B cell (primary cell): Measurements from ENCODE around the gene GPR85. TPM values are rescaled to one million over a fixed set of nuclear protein-coding genes. Genes with fewer than 3 reads are reported as not detected.

ENCODE experiments used
- ATAC-seq: fragments of 200-7000 bp; cut with Tn5 transposase; one replicate; pipeline ENCODE4 v1.10.0; 2021; ENCODE audit warnings: low read depth, mild to moderate bottlenecking, moderate number of reproducible peaks, moderate library complexity
- CTCF ChIA-PET: fragments of 350-600 bp; sonication (Branson Sonifier 250); formaldehyde crosslinking; loops from one replicate; lab custom pipeline; 2021; ENCODE audit warnings: antibody characterized with exemption, inconsistent platforms; lab: Charles Lee
- POLR2A ChIA-PET: fragments of 350-600 bp; sonication (Branson Sonifier 250); formaldehyde crosslinking; loops from one replicate; lab custom pipeline; 2021; ENCODE audit warnings: antibody characterized with exemption; lab: Charles Lee
- DNase-seq: peaks from one replicate; pipeline ENCODE4 v3.0.0; 2013
- H2AFZ ChIP-seq: 2 replicates; pipeline ENCODE4 v1.6.1; 2012; ENCODE audit warnings: mild to moderate bottlenecking, low read depth, low read length; ENCODE audit not compliant: insufficient read depth, poor library complexity, severe bottlenecking
- H3K27ac ChIP-seq, 2 donors: 1 replicate in 1 of 2; 2 replicates in 1 of 2; pipeline ENCODE4 v1.5.1; 2012 to 2013; ENCODE audit warnings: low read length in 2 of 2, mild to moderate bottlenecking in 2 of 2, moderate library complexity in 1 of 2
- H3K27me3 ChIP-seq, 4 experiments: fragments of 200-600 bp in 1 of 4; sonication (generic) in 1 of 4; replicated peaks in 1 of 4; 1 replicate in 2 of 4; 2 replicates in 2 of 4; pipeline versions ENCODE4 v1.6.1 to v1.7.0; 2013 to 2016; ENCODE audit warnings: low read length in 3 of 4, mild to moderate bottlenecking in 2 of 4, mixed read lengths in 1 of 4, moderate library complexity in 1 of 4; ENCODE audit not compliant: insufficient read depth in 4 of 4, control insufficient read depth in 3 of 4; ENCODE audit errors: control extremely low read depth in 1 of 4
- H3K36me3 ChIP-seq, 2 experiments: replicated peaks in 1 of 2; 1 replicate in 1 of 2; 2 replicates in 1 of 2; pipeline versions ENCODE4 v1.6.1 to v1.7.1; 2013; ENCODE audit warnings: low read length in 1 of 2; ENCODE audit not compliant: insufficient read depth in 2 of 2, control insufficient read depth in 1 of 2; ENCODE audit errors: control extremely low read depth in 1 of 2, extremely low read depth in 1 of 2
- H3K4me1 ChIP-seq, 2 donors: fragments of 200-600 bp in 1 of 2; sonication (generic) in 1 of 2; 1 replicate in 1 of 2; 2 replicates in 1 of 2; pipeline versions ENCODE4 v1.5.1 to v1.6.1; 2013 to 2017; ENCODE audit warnings: low read length in 2 of 2; ENCODE audit not compliant: control insufficient read depth in 2 of 2, insufficient read depth in 2 of 2
- H3K4me2 ChIP-seq: replicated peaks from 2 replicates; pipeline ENCODE3; 2012; ENCODE audit warnings: mild to moderate bottlenecking, low read depth, low read length; ENCODE audit not compliant: poor library complexity, severe bottlenecking
- H3K4me3 ChIP-seq, 5 experiments: fragments of 200-600 bp in 1 of 5; sonication (generic) in 1 of 5; 1 replicate in 3 of 5; 2 replicates in 2 of 5; pipeline versions ENCODE4 v1.5.1 to v1.7.0; 2011 to 2016; ENCODE audit warnings: low read length in 4 of 5, mild to moderate bottlenecking in 4 of 5, low read depth in 2 of 5, control low read depth in 1 of 5, moderate library complexity in 1 of 5; ENCODE audit not compliant: insufficient read depth in 1 of 5; ENCODE audit errors: control extremely low read depth in 1 of 5, extremely low read depth in 1 of 5
- H3K79me2 ChIP-seq: fragments of 200-600 bp; sonication (generic); one replicate; pipeline ENCODE4 v1.6.0; 2016; ENCODE audit warnings: low read length; ENCODE audit not compliant: control insufficient read depth, insufficient read depth
- H3K9ac ChIP-seq: fragments of 200-600 bp; sonication (generic); 2 replicates; pipeline ENCODE4 v1.6.1; 2017; ENCODE audit warnings: mild to moderate bottlenecking, low read length, moderate library complexity
- H3K9me3 ChIP-seq, 3 donors: one replicate each; pipeline versions ENCODE4 v1.6.1 to v1.7.1; 2013; ENCODE audit warnings: low read length in 2 of 3; ENCODE audit not compliant: control insufficient read depth in 2 of 3, insufficient read depth in 1 of 3; ENCODE audit errors: control extremely low read depth in 1 of 3
- H4K20me1 ChIP-seq: 2 replicates; pipeline ENCODE4 v1.6.0; 2012; ENCODE audit warnings: mild to moderate bottlenecking, low read length; ENCODE audit not compliant: insufficient read depth, control insufficient read depth, poor library complexity, severe bottlenecking
- H3K27ac Mint-ChIP-seq: one replicate; pipeline ENCODE4 v1.8.0; 2021; ENCODE audit warnings: mixed read lengths
- H3K27me3 Mint-ChIP-seq: one replicate; pipeline ENCODE4 v1.8.0; 2021; ENCODE audit warnings: mixed read lengths
- H3K4me1 Mint-ChIP-seq: one replicate; pipeline ENCODE4 v1.8.0; 2021; ENCODE audit warnings: mixed read lengths
- H3K4me3 Mint-ChIP-seq: one replicate; pipeline ENCODE4 v1.8.0; 2021; ENCODE audit warnings: mixed read lengths
- H3K9me3 Mint-ChIP-seq: one replicate; pipeline ENCODE4 v1.8.0; 2022; ENCODE audit warnings: mixed read lengths; ENCODE audit not compliant: insufficient read depth
- CTCF ChIP-seq: fragments of 200-600 bp; IDR thresholded peaks from one replicate; pipeline ENCODE4 v1.8.0; 2022; ENCODE audit warnings: antibody characterized with exemption, mild to moderate bottlenecking
- EZH2 ChIP-seq: IDR thresholded peaks from 2 replicates; pipeline ENCODE4 v1.6.1; 2012; ENCODE audit warnings: borderline replicate concordance, low read depth, mild to moderate bottlenecking, moderate library complexity, low read length; ENCODE audit not compliant: insufficient read depth, poor library complexity, severe bottlenecking
- WGBS: methylation state at CpG from one replicate; pipeline ENCODE4 v1.1.5; 2013; ENCODE audit warnings: missing lambda C conversion rate; ENCODE audit not compliant: insufficient coverage; 5-methylcytosine and 5-hydroxymethylcytosine counted together
- intact Hi-C: fragments of 100-400 bp; cut with micrococcal nuclease; formaldehyde crosslinking; loops from one replicate; pipeline ENCODE4 v1.10.0; 2022
- polyA plus RNA-seq: library from polyadenylated mRNA; depleted of rRNA; stranded (reverse); fragments of >200 nt; gene quantifications from 2 replicates; pipeline ENCODE4 v1.2.3, GENCODE V29; 2012
- total RNA-seq, 2 donors: library from RNA; stranded (reverse); fragments of 120-200 nt in 1 of 2; gene quantifications; 1 replicate in 1 of 2; 2 replicates in 1 of 2; pipeline versions ENCODE4 v1.2.3 to v1.2.4, GENCODE V29; 2013 to 2022

The GPR85 gene
- total and polyA plus RNA-seq, 2 donors (not counting 1 experiment from before 2014, with no cell fraction given): not detected

DNA sequence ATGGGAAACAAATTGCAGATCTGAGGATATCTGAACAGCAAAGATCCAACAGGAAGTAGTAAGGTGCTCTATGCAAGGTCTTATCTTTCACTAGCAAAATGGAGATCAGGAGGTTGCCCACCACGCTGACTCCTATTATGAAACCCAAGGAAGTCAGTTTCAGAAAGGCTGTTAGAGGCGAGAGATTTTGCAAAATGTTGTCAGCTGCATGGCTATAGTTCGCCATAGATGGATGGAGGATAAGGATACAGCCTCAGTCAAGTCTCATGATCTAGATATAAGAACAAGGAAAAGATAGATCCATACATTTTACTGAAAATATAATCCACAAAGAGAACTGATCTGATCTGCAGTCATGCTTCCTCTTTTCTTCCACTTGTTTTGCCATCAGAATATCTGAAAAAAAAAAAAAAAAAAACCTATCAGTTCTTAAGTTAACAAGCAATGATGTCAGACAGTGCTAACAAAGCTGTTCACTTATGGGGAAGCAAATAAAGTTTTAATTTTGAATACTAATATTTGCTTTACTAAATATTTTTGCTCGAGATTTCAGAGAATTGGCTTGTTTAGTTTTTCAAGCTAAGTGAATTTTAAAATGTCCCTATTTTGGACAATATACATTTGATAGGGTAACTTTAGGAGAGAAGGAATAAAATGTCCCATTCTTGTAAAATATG lies 2.0 kb downstream of the GPR85 start:
- no peak for ATAC-seq
- CTCF ChIA-PET: no interaction called here
- 100% methylated on average over 1 of the region's 4 CpGs for WGBS
- Mint-ChIP-seq H3K4me1 (peaks cover 14% of the 10 kb centered on the region), H3K9me3 (no peaks in the 10 kb centered on the region), H3K27me3 (peaks cover 62% of the 10 kb centered on the region), H3K27ac (no peak overlapping the region), H3K4me3 (no peak overlapping the region)
- TF ChIP-seq EZH2: no peak
- no peak for TF ChIP-seq CTCF
- H3K9me3 ChIP-seq: peaks cover 0 to 6% (median 0%) of the 10 kb centered on the region in 3 donors
- POLR2A ChIA-PET: no interaction called here
- H3K9ac ChIP-seq: no peak overlapping the region
- intact Hi-C loops: no loop called here
- H3K79me2 ChIP-seq: no peaks in the 10 kb centered on the region
- H3K36me3 ChIP-seq: no peaks in the 10 kb centered on the region
- no peak for DNase-seq
- H4K20me1 ChIP-seq: no peaks in the 10 kb centered on the region
- H2AFZ ChIP-seq: no peak overlapping the region
- peaks cover 0 to 31% (median 25%) of the 10 kb centered on the region in 4 experiments for H3K27me3 ChIP-seq
- no peak overlapping the region for H3K27ac ChIP-seq
- H3K4me3 ChIP-seq: no peak overlapping the region
- no peak overlapping the region for H3K4me2 ChIP-seq
- H3K4me1 ChIP-seq: peaks cover 6 to 11% of the 10 kb centered on the region in 2 donors

DNA sequence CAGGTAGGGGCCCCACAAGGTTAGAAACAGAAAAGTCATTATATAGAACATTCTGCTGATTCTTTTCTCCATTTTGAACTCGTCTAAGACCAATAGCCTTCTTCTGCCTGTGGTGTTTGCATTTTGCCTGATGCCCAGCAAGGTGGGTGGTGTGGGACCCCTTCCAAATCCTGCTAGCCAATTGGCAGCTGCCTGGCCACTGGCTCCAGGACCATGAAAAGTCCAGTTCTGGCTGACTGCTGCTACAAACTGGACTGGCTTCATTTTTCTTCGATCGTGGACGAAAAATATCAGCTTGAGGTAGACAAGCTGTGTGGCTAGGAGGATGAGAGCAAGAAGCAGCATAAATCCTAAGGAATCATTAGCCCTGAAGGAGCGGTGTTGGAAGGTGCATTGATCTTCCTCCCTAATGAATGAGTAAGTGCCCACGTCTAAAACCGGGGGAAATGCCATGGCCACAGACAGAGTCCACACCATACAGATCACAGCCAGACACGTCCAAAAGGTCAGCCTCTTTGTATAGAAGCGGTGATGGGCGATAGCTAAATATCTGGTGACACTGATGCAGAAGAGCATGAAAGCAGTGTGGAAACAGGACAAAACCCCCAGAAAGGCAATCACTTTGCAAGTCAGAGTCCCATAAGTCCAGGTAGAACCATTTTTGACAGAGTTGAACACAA lies 2.7 kb downstream of the GPR85 start:
- H3K9me3 ChIP-seq: peaks cover 0 to 6% (median 0%) of the 10 kb centered on the region in 3 donors
- H3K36me3 ChIP-seq: no peaks in the 10 kb centered on the region
- H3K4me2 ChIP-seq: no peak overlapping the region
- Mint-ChIP-seq H3K27ac (no peak overlapping the region), H3K9me3 (no peaks in the 10 kb centered on the region), H3K27me3 (peaks cover 63% of the 10 kb centered on the region), H3K4me1 (peaks cover 14% of the 10 kb centered on the region), H3K4me3 (no peak overlapping the region)
- WGBS: 93% methylated on average over 9 of the region's 10 CpGs
- DNase-seq (no peak), ATAC-seq (no peak)
- H3K9ac ChIP-seq: no peak overlapping the region
- no peak overlapping the region for H2AFZ ChIP-seq
- CTCF ChIA-PET: no interaction called here
- H4K20me1 ChIP-seq: no peaks in the 10 kb centered on the region
- H3K79me2 ChIP-seq: no peaks in the 10 kb centered on the region
- peaks cover 0 to 31% (median 25%) of the 10 kb centered on the region in 4 experiments for H3K27me3 ChIP-seq
- no peak overlapping the region for H3K27ac ChIP-seq
- H3K4me3 ChIP-seq: no peak overlapping the region
- POLR2A ChIA-PET: no interaction called here
- no peak for TF ChIP-seq EZH2
- intact Hi-C loops: no loop called here
- H3K4me1 ChIP-seq: peaks cover 6 to 11% of the 10 kb centered on the region in 2 donors
